GM18870 (cell line): Measurements from ENCODE around the gene C14orf93.

ENCODE experiments used
- ATAC-seq: cut with Tn5 transposase; IDR thresholded peaks from one replicate; pipeline ENCODE4 v1.9.1; 2021; ENCODE audit warnings: moderate library complexity; ENCODE audit not compliant: unreplicated experiment

The C14orf93 gene

GRCh38 chr14:23009939-23010726, at the start of gene C14orf93:
Gene C14orf93 (minus strand): TSS chr14:23010143. CDS start chr14:22999023, 11,120 bp downstream.
- no peak for ATAC-seq

GRCh38 chr14:23058654-23059504, 48.9 kb upstream of the C14orf93 start:
- no peak for ATAC-seq

- no peak for ATAC-seq
Observed at GRCh38 chr14:23057757-23058653, 48.1 kb upstream of the C14orf93 start.

GRCh38 chr14:23056956-23057756, 47.2 kb upstream of the C14orf93 start, which contains the start of gene CDH24:
Gene CDH24 (minus strand): TSS chr14:23057520. CDS start chr14:23055733, 1,787 bp downstream.
- ATAC-seq, result no peak

- ATAC-seq, result no peak
Observed at GRCh38 chr14:23056145-23056955, 46.4 kb upstream of the C14orf93 start.

- ATAC-seq, result no peak
Observed at GRCh38 chr14:23055621-23056144, 45.7 kb upstream of the C14orf93 start.

GRCh38 chr14:23055147-23055550, 45.2 kb upstream of the C14orf93 start:
- ATAC-seq, result no peak

- ATAC-seq, result no peak
Observed at GRCh38 chr14:23054000-23054811, 44.3 kb upstream of the C14orf93 start.

GRCh38 chr14:23053426-23053825, 43.5 kb upstream of the C14orf93 start:
- ATAC-seq, result no peak

GRCh38 chr14:23052671-23053070, 42.7 kb upstream of the C14orf93 start:
- no peak for ATAC-seq

- no peak for ATAC-seq
Observed at GRCh38 chr14:23052182-23052623, 42.3 kb upstream of the C14orf93 start.

- no peak for ATAC-seq
Observed at GRCh38 chr14:23051141-23052057, 41.5 kb upstream of the C14orf93 start.

GRCh38 chr14:23049011-23049410, 39.1 kb upstream of the C14orf93 start:
- no peak for ATAC-seq

GRCh38 chr14:23047751-23048693, 38.1 kb upstream of the C14orf93 start:
- no peak for ATAC-seq

GRCh38 chr14:23047034-23047634, 37.2 kb upstream of the C14orf93 start:
- ATAC-seq, result no peak
